Measurements from ENCODE around the gene OR1E2. TPM values are rescaled to one million over a fixed set of nuclear protein-coding genes. Genes with fewer than 3 reads are reported as not detected.
"Not testable (repeated sequence)": the region's sequence is repeated elsewhere in the genome, so short reads cannot be mapped to it uniquely, and the experiment has no call there.

Gene OR1E2
- total RNA-seq, 1 donor from 2014 or later = not detected

DNA sequence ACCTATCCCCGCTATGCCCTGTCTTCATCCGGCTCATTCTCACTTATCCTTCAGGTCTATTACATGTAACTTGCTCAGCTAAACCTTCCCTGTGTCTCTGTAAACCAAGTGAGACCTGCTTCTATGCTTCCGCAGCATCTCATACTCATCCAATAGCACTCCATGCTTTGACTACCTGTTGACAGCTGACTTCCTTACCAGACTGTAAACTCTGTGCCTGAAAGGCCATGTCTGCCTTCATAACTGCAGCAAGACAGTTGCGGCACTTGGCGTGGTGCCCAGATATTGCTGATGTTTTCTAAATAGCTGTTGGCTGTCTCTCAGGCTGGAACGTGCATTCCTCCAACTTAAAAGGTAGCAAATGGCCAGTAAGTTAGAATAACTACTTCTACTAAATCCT is 33.6 kb downstream of the OR1E2 start:
- Mint-ChIP-seq H3K27ac (ENCODE audit: unreplicated experiment) (no peak overlapping the region), H3K4me1 (ENCODE audit: unreplicated experiment) (no peaks in the 10 kb centered on the region), H3K9me3 (ENCODE audit: unreplicated experiment) (no peaks in the 10 kb centered on the region), H3K27me3 (ENCODE audit: unreplicated experiment) (peaks cover 5% of the 10 kb centered on the region), H3K36me3 (ENCODE audit: low read depth, unreplicated experiment) (no peaks in the 10 kb centered on the region), H3K4me3 (ENCODE audit: unreplicated experiment) (no peak overlapping the region)
- TF ChIP-seq, protein P1, sequence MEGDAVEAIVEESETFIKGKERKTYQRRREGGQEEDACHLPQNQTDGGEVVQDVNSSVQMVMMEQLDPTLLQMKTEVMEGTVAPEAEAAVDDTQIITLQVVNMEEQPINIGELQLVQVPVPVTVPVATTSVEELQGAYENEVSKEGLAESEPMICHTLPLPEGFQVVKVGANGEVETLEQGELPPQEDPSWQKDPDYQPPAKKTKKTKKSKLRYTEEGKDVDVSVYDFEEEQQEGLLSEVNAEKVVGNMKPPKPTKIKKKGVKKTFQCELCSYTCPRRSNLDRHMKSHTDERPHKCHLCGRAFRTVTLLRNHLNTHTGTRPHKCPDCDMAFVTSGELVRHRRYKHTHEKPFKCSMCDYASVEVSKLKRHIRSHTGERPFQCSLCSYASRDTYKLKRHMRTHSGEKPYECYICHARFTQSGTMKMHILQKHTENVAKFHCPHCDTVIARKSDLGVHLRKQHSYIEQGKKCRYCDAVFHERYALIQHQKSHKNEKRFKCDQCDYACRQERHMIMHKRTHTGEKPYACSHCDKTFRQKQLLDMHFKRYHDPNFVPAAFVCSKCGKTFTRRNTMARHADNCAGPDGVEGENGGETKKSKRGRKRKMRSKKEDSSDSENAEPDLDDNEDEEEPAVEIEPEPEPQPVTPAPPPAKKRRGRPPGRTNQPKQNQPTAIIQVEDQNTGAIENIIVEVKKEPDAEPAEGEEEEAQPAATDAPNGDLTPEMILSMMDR (IDR thresholded peaks at IDR 0.05; ENCODE audit: unreplicated experiment) = no peak
- no peak for DNase-seq (ENCODE audit: low spot score)

DNA sequence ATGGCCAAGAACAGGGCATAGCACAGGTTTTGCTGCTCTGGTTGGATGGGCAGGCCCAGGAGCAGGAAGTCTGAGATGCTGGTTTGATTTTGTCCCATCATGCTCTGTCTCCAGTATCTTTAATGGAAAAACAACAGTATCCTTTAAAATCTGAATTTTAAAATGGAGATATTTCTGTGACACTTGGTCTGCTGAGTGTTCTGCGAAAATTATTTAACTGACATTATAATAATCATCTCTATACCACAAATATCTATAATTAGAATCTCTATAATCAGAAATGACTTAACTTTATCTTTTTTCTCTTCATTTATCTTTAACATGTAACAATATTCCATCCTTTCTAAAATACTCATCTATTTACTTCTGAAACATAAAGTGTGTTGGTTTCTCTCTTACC is 35.3 kb downstream of the OR1E2 start, which contains the start of gene OR1E1:
OR1E1 (minus strand) TSS at position 101 of the 400 bp plus-strand sequence; CDS start at position 101, 0 bp downstream.
- no peaks in the 10 kb centered on the region for H3K9me3 Mint-ChIP-seq (ENCODE audit: unreplicated experiment)
- DNase-seq (ENCODE audit: low spot score) = no peak
- H3K27ac Mint-ChIP-seq (ENCODE audit: unreplicated experiment) = no peak within 1 kb of the TSS
- peaks cover 5% of the 10 kb centered on the region for H3K27me3 Mint-ChIP-seq (ENCODE audit: unreplicated experiment)
- no peaks in the 10 kb centered on the region for H3K4me1 Mint-ChIP-seq (ENCODE audit: unreplicated experiment)
- no peaks in the 10 kb centered on the region for H3K36me3 Mint-ChIP-seq (ENCODE audit: low read depth, unreplicated experiment)
- no peak within 1 kb of the TSS for H3K4me3 Mint-ChIP-seq (ENCODE audit: unreplicated experiment)
- TF ChIP-seq, protein P1 (IDR thresholded peaks at IDR 0.05; ENCODE audit: unreplicated experiment) = no peak

DNA sequence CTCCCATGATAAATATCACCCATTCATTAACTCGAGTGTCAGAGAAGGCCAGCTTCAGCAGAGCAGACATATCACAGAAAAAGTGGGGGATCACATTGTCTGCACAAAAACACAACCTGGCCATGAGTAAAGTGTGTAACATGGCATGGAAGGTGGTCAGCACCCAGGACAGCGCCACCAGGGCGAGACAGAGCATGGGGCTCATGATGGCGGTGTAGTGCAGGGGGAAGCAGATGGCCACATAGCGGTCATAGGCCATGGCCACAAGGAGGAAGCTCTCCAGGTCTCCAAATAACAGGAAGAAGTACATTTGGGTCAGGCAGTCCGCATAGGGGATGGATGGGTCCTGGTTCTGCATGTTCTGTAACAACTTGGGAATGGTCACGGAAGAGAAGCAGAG is 35.8 kb downstream of the OR1E2 start:
- H3K4me1 Mint-ChIP-seq (ENCODE audit: unreplicated experiment); H3K27me3 Mint-ChIP-seq (ENCODE audit: unreplicated experiment); H3K27ac Mint-ChIP-seq (ENCODE audit: unreplicated experiment); H3K36me3 Mint-ChIP-seq (ENCODE audit: low read depth, unreplicated experiment); H3K4me3 Mint-ChIP-seq (ENCODE audit: unreplicated experiment); H3K9me3 Mint-ChIP-seq (ENCODE audit: unreplicated experiment): not testable (repeated sequence)
- peak; percentile 16 for DNase-seq (ENCODE audit: low spot score)

DNA sequence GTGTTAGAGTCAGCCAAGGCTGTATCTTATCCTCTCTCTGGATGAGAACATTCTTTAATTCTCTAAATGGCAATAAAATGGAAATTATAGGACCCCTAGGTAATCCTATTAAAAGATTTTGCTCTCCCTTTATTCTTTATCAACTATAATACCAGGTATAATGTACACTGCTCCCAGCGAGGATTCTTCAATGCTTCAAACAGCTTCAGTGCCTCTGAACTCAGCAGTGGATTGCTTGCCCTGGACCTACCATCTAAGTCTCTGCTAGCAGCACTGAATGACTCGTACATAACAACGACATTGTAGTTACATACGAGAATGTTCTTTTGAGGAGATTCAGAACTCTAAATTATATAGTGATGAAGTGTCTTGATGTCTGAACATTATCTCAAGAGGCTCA is 43.9 kb downstream of the OR1E2 start:
- no peak for DNase-seq (ENCODE audit: low spot score)
- TF ChIP-seq, protein P1 (IDR thresholded peaks at IDR 0.05; ENCODE audit: unreplicated experiment) = no peak
- Mint-ChIP-seq H3K27ac (ENCODE audit: unreplicated experiment) (no peak overlapping the region), H3K27me3 (ENCODE audit: unreplicated experiment) (no peaks in the 10 kb centered on the region), H3K4me1 (ENCODE audit: unreplicated experiment) (no peaks in the 10 kb centered on the region), H3K9me3 (ENCODE audit: unreplicated experiment) (no peaks in the 10 kb centered on the region), H3K4me3 (ENCODE audit: unreplicated experiment) (no peak overlapping the region), H3K36me3 (ENCODE audit: low read depth, unreplicated experiment) (no peaks in the 10 kb centered on the region)

DNA sequence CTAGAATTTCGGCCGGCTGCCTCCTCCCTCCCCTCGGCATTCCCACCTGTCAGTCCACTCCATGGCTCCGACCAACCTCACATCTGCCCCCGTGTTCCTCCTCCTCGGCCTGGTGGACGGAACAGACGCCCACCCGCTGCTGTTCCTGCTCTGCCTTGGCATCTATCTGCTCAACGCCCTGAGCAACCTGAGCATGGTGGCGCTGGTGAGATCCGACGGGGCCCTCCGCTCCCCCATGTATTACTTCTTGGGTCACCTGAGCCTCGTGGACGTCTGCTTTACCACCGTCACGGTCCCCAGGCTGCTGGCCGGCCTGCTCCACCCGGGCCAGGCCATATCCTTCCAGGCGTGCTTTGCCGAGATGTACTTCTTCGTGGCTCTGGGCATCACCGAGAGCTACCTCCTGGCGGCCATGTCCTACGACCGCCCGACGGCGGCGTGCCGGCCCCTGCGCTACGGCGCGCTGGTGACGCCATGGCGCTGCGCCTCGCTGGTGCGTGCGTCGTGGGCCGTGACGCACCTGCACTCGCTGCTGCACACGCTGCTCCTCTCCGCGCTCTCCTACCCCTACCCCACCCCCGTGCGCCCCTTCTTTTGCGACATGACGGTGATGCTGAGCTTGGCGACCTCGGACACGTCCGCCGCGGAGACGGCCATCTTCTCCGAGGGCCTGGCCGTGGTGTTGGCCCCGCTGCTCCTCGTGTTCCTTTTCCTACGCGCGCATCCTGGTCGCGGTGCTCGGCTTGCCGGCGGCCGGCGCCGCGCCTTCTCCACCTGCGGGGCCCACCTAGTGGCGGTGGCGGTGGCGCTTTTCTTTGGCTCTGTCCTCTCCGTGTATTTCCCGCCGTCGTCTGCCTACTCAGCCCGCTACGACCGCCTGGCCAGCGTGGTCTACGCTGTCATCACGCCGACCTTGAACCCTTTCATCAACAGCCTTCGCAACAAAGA is 47.5 kb downstream of the OR1E2 start, which contains the start of gene OR3A2:
OR3A2 (minus strand) TSS at position 440 of the 948 bp plus-strand sequence.
- Mint-ChIP-seq H3K36me3 (ENCODE audit: low read depth, unreplicated experiment) (no peaks in the 10 kb centered on the region), H3K9me3 (ENCODE audit: unreplicated experiment) (no peaks in the 10 kb centered on the region), H3K27ac (ENCODE audit: unreplicated experiment) (no peak within 1 kb of the TSS), H3K4me1 (ENCODE audit: unreplicated experiment) (no peaks in the 10 kb centered on the region), H3K27me3 (ENCODE audit: unreplicated experiment) (peaks cover 1% of the 10 kb centered on the region), H3K4me3 (ENCODE audit: unreplicated experiment) (no peak within 1 kb of the TSS)
- DNase-seq (ENCODE audit: low spot score) = no peak
- TF ChIP-seq, protein P1 (IDR thresholded peaks at IDR 0.05; ENCODE audit: unreplicated experiment) = no peak

Other genes starting within 250 kb of the OR1E2 start
- gene OR1A2, start 236.3 kb downstream of the OR1E2 start, total RNA-seq (ENCODE audit: unreplicated experiment) = not detected
- not detected for gene OR1A1, start 226.2 kb downstream of the OR1E2 start, total RNA-seq (ENCODE audit: unreplicated experiment)
- not detected for gene OR3A1, start 135.5 kb downstream of the OR1E2 start, total RNA-seq (ENCODE audit: unreplicated experiment)
- gene OR3A2, start 47.5 kb downstream of the OR1E2 start, total RNA-seq (ENCODE audit: unreplicated experiment) = not detected
- not detected for gene OR1E1, start 35.4 kb downstream of the OR1E2 start, total RNA-seq (ENCODE audit: unreplicated experiment)
- not detected for gene OR3A3, start 22.5 kb downstream of the OR1E2 start, total RNA-seq (ENCODE audit: unreplicated experiment)
- gene SPATA22, start 38.0 kb upstream of the OR1E2 start, total RNA-seq (ENCODE audit: unreplicated experiment) = not detected
- not detected for gene ASPA, start 42.2 kb upstream of the OR1E2 start, total RNA-seq (ENCODE audit: unreplicated experiment)
- not detected for gene TRPV3, start 124.0 kb upstream of the OR1E2 start, total RNA-seq (ENCODE audit: unreplicated experiment)
- gene TRPV1, start 175.6 kb upstream of the OR1E2 start, total RNA-seq (ENCODE audit: unreplicated experiment) = 5.5 TPM
- 14.1 TPM for gene SHPK, start 202.4 kb upstream of the OR1E2 start, total RNA-seq (ENCODE audit: unreplicated experiment)
- gene CTNS, start 202.9 kb upstream of the OR1E2 start, total RNA-seq (ENCODE audit: unreplicated experiment) = 17.5 TPM
- 148 TPM for gene TAX1BP3, start 234.7 kb upstream of the OR1E2 start, total RNA-seq (ENCODE audit: unreplicated experiment)
- gene EMC6, start 235.0 kb upstream of the OR1E2 start, total RNA-seq (ENCODE audit: unreplicated experiment) = 43.0 TPM

Measured in endothelial cell (in vitro differentiated cells).